Stimulated activated CD4-positive, alpha-beta T cell treated with anti-CD3 and anti-CD28 coated beads, TNF-alpha, amount 100 ng/mL, for 24 hours (primary cell): ENCODE results near the gene SPOCK1.

ENCODE experiments used
- DNase-seq, 3 experiments: peaks; one replicate each; pipeline ENCODE4 v3.0.0-alpha.2; 2020; ENCODE audit warnings: low read depth in 3 of 3

SPOCK1 gene

GRCh38 chr5:137152616-137153015 is 346.5 kb downstream of the SPOCK1 start:
- DNase-seq = no peak

- no peak for DNase-seq
These were observed 350.5 kb downstream of the SPOCK1 start for GRCh38 chr5:137148655-137149054.

- DNase-seq = no peak
These were observed 351.0 kb downstream of the SPOCK1 start for GRCh38 chr5:137148159-137148558.

- no peak for DNase-seq
These were observed 351.8 kb downstream of the SPOCK1 start for GRCh38 chr5:137147346-137147745.

GRCh38 chr5:137146402-137146890 is 352.7 kb downstream of the SPOCK1 start:
- no peak for DNase-seq

GRCh38 chr5:137145721-137146120 is 353.4 kb downstream of the SPOCK1 start:
- no peak for DNase-seq

GRCh38 chr5:137144656-137145055 is 354.5 kb downstream of the SPOCK1 start:
- no peak for DNase-seq

- DNase-seq = no peak
These were observed 356.1 kb downstream of the SPOCK1 start for GRCh38 chr5:137142764-137143605.

GRCh38 chr5:137142346-137142745 is 356.8 kb downstream of the SPOCK1 start:
- no peak for DNase-seq

- DNase-seq = no peak
These were observed 357.3 kb downstream of the SPOCK1 start for GRCh38 chr5:137141779-137142178.

GRCh38 chr5:137136991-137137632 is 362.0 kb downstream of the SPOCK1 start:
- DNase-seq = no peak

GRCh38 chr5:137134920-137135532 is 364.1 kb downstream of the SPOCK1 start:
- no peak for DNase-seq

- no peak for DNase-seq
These were observed 369.0 kb downstream of the SPOCK1 start for GRCh38 chr5:137129886-137130680.

- DNase-seq = no peak
These were observed 371.1 kb downstream of the SPOCK1 start for GRCh38 chr5:137128012-137128411.

- DNase-seq = no peak
These were observed 372.3 kb downstream of the SPOCK1 start for GRCh38 chr5:137126829-137127228.

GRCh38 chr5:137122558-137122957 is 376.6 kb downstream of the SPOCK1 start:
- no peak for DNase-seq

- no peak for DNase-seq
These were observed 377.1 kb downstream of the SPOCK1 start for GRCh38 chr5:137122075-137122474.

- DNase-seq = no peak
These were observed 379.8 kb downstream of the SPOCK1 start for GRCh38 chr5:137119321-137119720.

GRCh38 chr5:137118629-137119028 is 380.5 kb downstream of the SPOCK1 start:
- DNase-seq = no peak

- DNase-seq = no peak
These were observed 384.0 kb downstream of the SPOCK1 start for GRCh38 chr5:137115152-137115551.

GRCh38 chr5:137114529-137114928 is 384.6 kb downstream of the SPOCK1 start:
- DNase-seq = no peak

- no peak for DNase-seq
These were observed 385.2 kb downstream of the SPOCK1 start for GRCh38 chr5:137113939-137114338.
